ENCODE measurements around the gene CCDC138.

Gene CCDC138

DNA sequence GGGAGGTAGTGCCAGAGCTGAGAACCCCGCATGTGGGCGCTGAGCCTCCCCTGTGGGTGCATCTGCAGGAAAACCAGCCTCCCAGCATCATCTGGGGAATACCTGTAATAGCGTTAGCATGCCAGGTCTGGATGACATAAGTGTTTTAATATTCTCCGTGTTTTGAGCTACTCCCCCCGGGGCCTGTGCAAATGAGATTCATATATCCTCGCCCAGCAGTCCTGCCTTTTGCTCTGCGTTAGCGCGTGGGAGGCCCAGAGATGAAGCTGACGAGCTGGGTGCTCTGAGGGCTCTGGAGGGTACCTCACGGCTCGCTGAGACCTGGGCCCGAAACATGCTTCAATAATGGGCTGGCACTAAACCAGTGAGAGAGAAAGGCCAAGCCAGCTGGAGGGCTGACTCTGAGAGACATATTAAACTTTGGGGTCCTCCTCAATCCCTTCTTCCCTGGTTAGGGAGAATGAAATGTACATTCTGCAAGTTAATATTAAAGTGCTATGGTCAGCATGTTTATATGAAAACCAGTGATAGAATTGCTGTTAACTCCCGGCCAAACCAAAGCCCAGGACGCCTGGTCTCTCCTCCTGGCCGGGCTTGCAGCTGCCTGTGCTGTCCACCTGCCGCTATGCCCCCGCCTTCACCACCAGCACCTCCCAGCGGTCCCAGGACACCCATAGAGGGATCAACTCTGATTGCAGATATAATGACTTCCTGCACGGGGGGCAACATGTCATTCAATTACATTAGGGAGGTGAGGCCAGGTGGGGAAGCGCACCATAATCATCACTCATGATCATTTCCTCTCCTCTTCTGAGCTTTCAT is 125.4 kb downstream of the CCDC138 start:
- TF ChIP-seq FOXP2 (optimal IDR thresholded peaks at IDR 0.05; ENCODE audit: control extremely low read depth, extremely low read length, insufficient read depth) = no peak
- TF ChIP-seq EZH2 (IDR thresholded peaks at IDR 0.05) = no peak
- TF ChIP-seq POLR2AphosphoS5 (IDR thresholded peaks at IDR 0.05; ENCODE audit: borderline replicate concordance, low read depth, low read length) = no peak
- H3K9ac ChIP-seq (ENCODE audit: insufficient read length) = no peak overlapping the region
- H3K4me3 ChIP-seq = no peak overlapping the region
- H3K27ac ChIP-seq = no peak overlapping the region
- no peaks in the 10 kb centered on the region for H3K9me3 ChIP-seq (ENCODE audit: low read depth, low read length)
- no peak for DNase-seq (ENCODE audit: low read depth, low spot score)
- H3K36me3 ChIP-seq (ENCODE audit: insufficient read depth, low read length) = no peaks in the 10 kb centered on the region

- Histone ChIP-seq H3K36me3 (ENCODE audit: insufficient read depth, low read length) (no peaks in the 10 kb centered on the region), H3K9ac (ENCODE audit: insufficient read length) (no peak overlapping the region), H3K27ac (no peak overlapping the region), H3K4me3 (no peak overlapping the region), H3K9me3 (ENCODE audit: low read depth, low read length) (no peaks in the 10 kb centered on the region)
- DNase-seq (ENCODE audit: low read depth, low spot score) = no peak
- TF ChIP-seq EZH2 (IDR thresholded peaks at IDR 0.05) (no peak), POLR2AphosphoS5 (IDR thresholded peaks at IDR 0.05; ENCODE audit: borderline replicate concordance, low read depth, low read length) (no peak), FOXP2 (optimal IDR thresholded peaks at IDR 0.05; ENCODE audit: control extremely low read depth, extremely low read length, insufficient read depth) (no peak)
These were observed 126.0 kb downstream of the CCDC138 start for GRCh38 chr2:108912629-108912902.

DNA sequence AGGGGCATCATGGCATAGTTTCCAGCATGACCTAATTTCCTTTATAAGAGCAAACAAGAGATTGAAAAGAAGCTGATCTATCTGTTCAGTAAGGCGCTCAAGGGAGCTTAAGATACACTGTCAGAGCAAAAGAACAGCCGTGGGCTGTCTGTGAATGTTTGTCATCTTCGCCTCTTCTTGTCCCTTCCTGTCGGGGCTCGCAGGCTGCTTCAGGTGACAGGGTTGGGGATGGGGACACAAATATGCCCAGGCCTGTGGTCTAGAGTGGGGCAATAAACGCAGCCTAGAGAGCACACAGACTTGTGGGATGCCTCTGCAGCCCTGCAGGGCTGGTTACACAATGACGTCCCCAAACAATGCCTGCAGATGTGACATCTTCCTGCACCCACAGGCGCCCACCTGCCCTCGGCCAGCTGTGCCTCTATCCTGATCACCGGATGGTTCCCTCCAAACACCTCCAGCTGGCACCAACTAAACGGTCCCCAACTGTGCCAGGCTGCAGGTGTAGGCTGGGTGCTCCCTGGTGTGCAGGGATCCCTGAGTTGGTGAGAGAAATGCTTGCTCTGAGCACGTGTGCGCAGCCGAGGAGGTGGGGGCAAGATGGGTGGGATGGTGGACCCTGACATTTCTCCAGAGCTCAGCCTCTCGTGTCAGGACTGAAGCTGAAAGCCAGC is 129.7 kb downstream of the CCDC138 start:
- no peak for TF ChIP-seq POLR2AphosphoS5 (IDR thresholded peaks at IDR 0.05; ENCODE audit: borderline replicate concordance, low read depth, low read length)
- no peak for TF ChIP-seq EZH2 (IDR thresholded peaks at IDR 0.05)
- TF ChIP-seq FOXP2 (optimal IDR thresholded peaks at IDR 0.05; ENCODE audit: control extremely low read depth, extremely low read length, insufficient read depth) = no peak
- Histone ChIP-seq H3K9ac (ENCODE audit: insufficient read length) (no peak overlapping the region), H3K27ac (no peak overlapping the region), H3K4me3 (no peak overlapping the region), H3K9me3 (ENCODE audit: low read depth, low read length) (no peaks in the 10 kb centered on the region), H3K36me3 (ENCODE audit: insufficient read depth, low read length) (no peaks in the 10 kb centered on the region)
- no peak for DNase-seq (ENCODE audit: low read depth, low spot score)

- no peak for TF ChIP-seq FOXP2 (optimal IDR thresholded peaks at IDR 0.05; ENCODE audit: control extremely low read depth, extremely low read length, insufficient read depth)
- TF ChIP-seq POLR2AphosphoS5 (IDR thresholded peaks at IDR 0.05; ENCODE audit: borderline replicate concordance, low read depth, low read length) = no peak
- TF ChIP-seq EZH2 (IDR thresholded peaks at IDR 0.05) = no peak
- no peak overlapping the region for H3K9ac ChIP-seq (ENCODE audit: insufficient read length)
- DNase-seq (ENCODE audit: low read depth, low spot score) = no peak
- H3K9me3 ChIP-seq (ENCODE audit: low read depth, low read length) = no peaks in the 10 kb centered on the region
- H3K4me3 ChIP-seq = no peak overlapping the region
- H3K36me3 ChIP-seq (ENCODE audit: insufficient read depth, low read length) = no peaks in the 10 kb centered on the region
- no peak overlapping the region for H3K27ac ChIP-seq
These were observed 130.3 kb downstream of the CCDC138 start for GRCh38 chr2:108916796-108917421.

GRCh38 chr2:108917526-108917925 is 131.0 kb downstream of the CCDC138 start:
- no peak for TF ChIP-seq POLR2AphosphoS5 (IDR thresholded peaks at IDR 0.05; ENCODE audit: borderline replicate concordance, low read depth, low read length)
- TF ChIP-seq EZH2 (IDR thresholded peaks at IDR 0.05) = no peak
- no peak for TF ChIP-seq FOXP2 (optimal IDR thresholded peaks at IDR 0.05; ENCODE audit: control extremely low read depth, extremely low read length, insufficient read depth)
- H3K9me3 ChIP-seq (ENCODE audit: low read depth, low read length) = no peaks in the 10 kb centered on the region
- no peaks in the 10 kb centered on the region for H3K36me3 ChIP-seq (ENCODE audit: insufficient read depth, low read length)
- no peak overlapping the region for H3K4me3 ChIP-seq
- no peak overlapping the region for H3K27ac ChIP-seq
- H3K9ac ChIP-seq (ENCODE audit: insufficient read length) = no peak overlapping the region
- DNase-seq (ENCODE audit: low read depth, low spot score) = no peak

- Histone ChIP-seq H3K9ac (ENCODE audit: insufficient read length) (no peak overlapping the region), H3K36me3 (ENCODE audit: insufficient read depth, low read length) (no peaks in the 10 kb centered on the region), H3K4me3 (no peak overlapping the region), H3K27ac (no peak overlapping the region), H3K9me3 (ENCODE audit: low read depth, low read length) (no peaks in the 10 kb centered on the region)
- TF ChIP-seq EZH2 (IDR thresholded peaks at IDR 0.05) (no peak), FOXP2 (optimal IDR thresholded peaks at IDR 0.05; ENCODE audit: control extremely low read depth, extremely low read length, insufficient read depth) (no peak), POLR2AphosphoS5 (IDR thresholded peaks at IDR 0.05; ENCODE audit: borderline replicate concordance, low read depth, low read length) (no peak)
- no peak for DNase-seq (ENCODE audit: low read depth, low spot score)
These were observed 131.7 kb downstream of the CCDC138 start for GRCh38 chr2:108918156-108918874.

DNA sequence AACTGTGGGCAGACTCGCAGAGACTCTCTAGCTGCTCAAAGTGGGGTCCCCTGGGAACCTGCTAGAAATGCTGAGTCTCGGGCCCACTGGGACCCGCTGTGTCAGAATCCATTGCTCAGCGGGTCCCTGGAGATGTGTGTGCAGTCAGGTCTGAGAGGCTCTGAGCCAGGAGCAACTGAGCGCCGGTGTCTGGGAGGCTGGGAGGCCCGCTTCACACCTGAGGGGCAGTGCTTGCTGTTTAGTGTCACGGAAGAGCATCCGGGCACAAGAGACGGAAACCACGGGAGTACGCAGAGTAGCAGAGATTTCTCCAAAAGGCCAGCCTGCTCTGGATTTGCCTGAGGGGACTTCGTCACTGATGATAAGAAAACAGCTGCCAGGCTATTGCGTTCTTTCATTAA is 132.4 kb downstream of the CCDC138 start:
- DNase-seq (ENCODE audit: low read depth, low spot score) = no peak
- H3K27ac ChIP-seq = no peak overlapping the region
- TF ChIP-seq POLR2AphosphoS5 (IDR thresholded peaks at IDR 0.05; ENCODE audit: borderline replicate concordance, low read depth, low read length) (no peak), FOXP2 (optimal IDR thresholded peaks at IDR 0.05; ENCODE audit: control extremely low read depth, extremely low read length, insufficient read depth) (no peak), EZH2 (IDR thresholded peaks at IDR 0.05) (no peak)
- no peaks in the 10 kb centered on the region for H3K36me3 ChIP-seq (ENCODE audit: insufficient read depth, low read length)
- H3K4me3 ChIP-seq = no peak overlapping the region
- H3K9ac ChIP-seq (ENCODE audit: insufficient read length) = no peak overlapping the region
- H3K9me3 ChIP-seq (ENCODE audit: low read depth, low read length) = no peaks in the 10 kb centered on the region

Measured in SK-N-MC (cell line).